Measurements from ENCODE around the gene LPAR1.

DNA sequence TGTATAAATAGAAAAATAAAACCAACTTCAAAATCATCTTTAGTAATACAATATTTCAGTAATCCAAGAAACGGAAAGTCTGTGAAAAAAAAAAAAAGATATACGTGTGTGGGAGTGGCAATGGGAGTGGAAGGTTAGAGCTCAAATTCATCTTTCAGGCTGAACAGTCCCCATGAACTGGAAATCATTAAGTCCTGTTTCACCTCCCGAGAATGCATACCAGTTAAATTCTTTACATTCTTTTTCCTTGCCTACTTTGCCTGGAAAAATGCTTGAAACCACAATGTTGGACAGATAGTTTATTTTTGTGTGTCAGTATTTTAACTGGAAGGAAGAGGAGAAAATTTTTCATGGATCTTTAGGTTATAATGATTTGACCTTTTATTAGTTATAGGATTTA, 202.9 kb downstream of the LPAR1 start:
- TF ChIP-seq CTCF (IDR thresholded peaks at IDR 0.05) (no peak), POLR2A (IDR thresholded peaks at IDR 0.05) (no peak), EP300 (IDR thresholded peaks at IDR 0.05) (no peak), POLR2AphosphoS5 (IDR thresholded peaks at IDR 0.05) (no peak)
